Non-pigmented ciliary epithelial cell (primary cell): ENCODE results near the gene SLC9C2.
A peak's percentile ranks its signal among the peaks of the same experiment; 100 is the strongest.
"Not testable (repeated sequence)": the region's sequence is repeated elsewhere in the genome, so short reads cannot be mapped to it uniquely, and the experiment has no call there.

ENCODE experiments used
- DNase-seq: peaks from one replicate; pipeline ENCODE4 v3.0.0-alpha.2; 2010; ENCODE audit warnings: low read depth

Gene SLC9C2

GRCh38 chr1:173525926-173526325 is 76.9 kb downstream of the SLC9C2 start:
- DNase-seq = no peak

- DNase-seq = no peak
Observed at GRCh38 chr1:173523329-173523728, 79.5 kb downstream of the SLC9C2 start.

- DNase-seq = no peak
Observed at GRCh38 chr1:173520799-173521198, 82.1 kb downstream of the SLC9C2 start.

GRCh38 chr1:173514503-173514902 is 88.4 kb downstream of the SLC9C2 start:
- not testable (repeated sequence) for DNase-seq

- DNase-seq = no peak
Observed at GRCh38 chr1:173509797-173510196, 93.1 kb downstream of the SLC9C2 start.

- no peak for DNase-seq
Observed at GRCh38 chr1:173508541-173508940, 94.3 kb downstream of the SLC9C2 start.

GRCh38 chr1:173507847-173508209 is 95.0 kb downstream of the SLC9C2 start:
- DNase-seq = no peak

- peak; percentile 50 for DNase-seq
Observed at GRCh38 chr1:173507205-173507846, 95.5 kb downstream of the SLC9C2 start.

GRCh38 chr1:173506437-173506836 is 96.4 kb downstream of the SLC9C2 start:
- DNase-seq = no peak

GRCh38 chr1:173505391-173505790 is 97.5 kb downstream of the SLC9C2 start:
- no peak for DNase-seq

- no peak for DNase-seq
Observed at GRCh38 chr1:173504268-173504667, 98.6 kb downstream of the SLC9C2 start.

- no peak for DNase-seq
Observed at GRCh38 chr1:173503391-173503790, 99.5 kb downstream of the SLC9C2 start.

GRCh38 chr1:173502104-173502503 is 100.8 kb downstream of the SLC9C2 start:
- DNase-seq = no peak

GRCh38 chr1:173499729-173500128 is 103.1 kb downstream of the SLC9C2 start:
- no peak for DNase-seq

GRCh38 chr1:173496757-173497320 is 106.0 kb downstream of the SLC9C2 start:
- DNase-seq = no peak

- DNase-seq = no peak
Observed at GRCh38 chr1:173495609-173496267, 107.1 kb downstream of the SLC9C2 start.

GRCh38 chr1:173493125-173493524 is 109.7 kb downstream of the SLC9C2 start:
- DNase-seq = not testable (repeated sequence)

GRCh38 chr1:173491508-173491907 is 111.4 kb downstream of the SLC9C2 start:
- DNase-seq = no peak

- DNase-seq = no peak
Observed at GRCh38 chr1:173489929-173490328, 112.9 kb downstream of the SLC9C2 start.

- no peak for DNase-seq
Observed at GRCh38 chr1:173489149-173489600, 113.7 kb downstream of the SLC9C2 start.

GRCh38 chr1:173488001-173488400 is 114.9 kb downstream of the SLC9C2 start:
- DNase-seq = no peak

- DNase-seq = no peak
Observed at GRCh38 chr1:173485401-173485800, 117.5 kb downstream of the SLC9C2 start.

GRCh38 chr1:173484276-173484675 is 118.6 kb downstream of the SLC9C2 start:
- DNase-seq = no peak

- no peak for DNase-seq
Observed at GRCh38 chr1:173482683-173483082, 120.2 kb downstream of the SLC9C2 start.
